A549 (cell line): ENCODE data around the gene ZBTB1.

Experiments
- CTCF ChIP-seq: fragments of >200 bp; sonication (Bioruptor Twin); formaldehyde crosslinking; IDR thresholded peaks from 3 replicates; pipeline ENCODE4 v1.5.1; 2016
- EP300 ChIP-seq, 2 experiments: fragments of >200 bp; sonication (Bioruptor Twin); formaldehyde crosslinking; IDR thresholded peaks; 2 replicates in 1 of 2; 3 replicates in 1 of 2; pipeline ENCODE4 v1.6.1; 2016 to 2017
- POLR2A ChIP-seq: IDR thresholded peaks from 2 replicates; pipeline ENCODE4 v1.6.1; 2012; ENCODE audit warnings: mild to moderate bottlenecking, low read length
- RCOR1 ChIP-seq: fragments of 150-350 bp; IDR thresholded peaks from 2 replicates; pipeline ENCODE4 v1.6.1; 2014; ENCODE audit warnings: antibody characterized with exemption, low read length, low read depth

- TF ChIP-seq EP300 (IDR thresholded peaks at IDR 0.05) = no peak
- no peak for TF ChIP-seq CTCF
- TF ChIP-seq RCOR1 = no peak
- no peak for TF ChIP-seq POLR2A
Measured at GRCh38 chr14:64541972-64542835, 37.6 kb downstream of the ZBTB1 start.
